Activated CD8-positive, alpha-beta memory T cell treated with anti-CD3 and anti-CD28 coated beads for 36 hours (primary cell): ENCODE results near the gene RNF133. TPM values are rescaled to one million over a fixed set of nuclear protein-coding genes. Genes with fewer than 3 reads are reported as not detected.

Source experiments
- CTCF ChIA-PET: fragments of 350-600 bp; sonication (Branson Sonifier 250); formaldehyde crosslinking; loops from one replicate; lab custom pipeline; 2021; ENCODE audit warnings: antibody characterized with exemption; lab: Charles Lee
- POLR2A ChIA-PET: fragments of 350-600 bp; sonication (Branson Sonifier 250); formaldehyde crosslinking; loops from one replicate; lab custom pipeline; 2021; ENCODE audit warnings: antibody characterized with exemption; lab: Charles Lee
- total RNA-seq, 2 experiments: library from RNA; stranded (reverse); gene quantifications; one replicate each; pipeline ENCODE4 v1.2.3, GENCODE V29; 2021

Gene RNF133, protein sequence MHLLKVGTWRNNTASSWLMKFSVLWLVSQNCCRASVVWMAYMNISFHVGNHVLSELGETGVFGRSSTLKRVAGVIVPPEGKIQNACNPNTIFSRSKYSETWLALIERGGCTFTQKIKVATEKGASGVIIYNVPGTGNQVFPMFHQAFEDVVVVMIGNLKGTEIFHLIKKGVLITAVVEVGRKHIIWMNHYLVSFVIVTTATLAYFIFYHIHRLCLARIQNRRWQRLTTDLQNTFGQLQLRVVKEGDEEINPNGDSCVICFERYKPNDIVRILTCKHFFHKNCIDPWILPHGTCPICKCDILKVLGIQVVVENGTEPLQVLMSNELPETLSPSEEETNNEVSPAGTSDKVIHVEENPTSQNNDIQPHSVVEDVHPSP
- not detected for total RNA-seq

DNA sequence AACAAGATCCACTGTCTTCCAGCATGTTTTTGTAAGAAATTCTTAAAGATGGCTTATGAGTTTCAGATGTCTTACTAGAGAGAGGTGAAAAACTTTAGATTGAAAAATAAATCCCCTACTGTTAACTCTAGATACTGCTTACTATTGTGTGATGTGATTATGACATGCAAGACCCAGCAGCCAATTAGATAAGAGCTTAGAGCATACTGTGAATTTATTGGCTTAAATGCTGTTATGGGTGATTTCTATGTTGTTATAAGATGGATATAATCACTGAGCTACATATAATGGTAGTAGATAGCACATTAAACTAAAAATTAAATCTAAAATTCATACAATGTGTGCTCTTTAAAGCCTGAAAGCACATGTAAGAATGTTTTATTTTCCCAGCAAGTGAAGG, at the start of gene RNF133:
TSS of gene RNF133 (minus strand) at position 101 of the 400 bp plus-strand sequence. CDS start 199 bp downstream, outside the sequence.
- CTCF ChIA-PET, result no interaction called here
- POLR2A ChIA-PET, result no interaction called here

DNA sequence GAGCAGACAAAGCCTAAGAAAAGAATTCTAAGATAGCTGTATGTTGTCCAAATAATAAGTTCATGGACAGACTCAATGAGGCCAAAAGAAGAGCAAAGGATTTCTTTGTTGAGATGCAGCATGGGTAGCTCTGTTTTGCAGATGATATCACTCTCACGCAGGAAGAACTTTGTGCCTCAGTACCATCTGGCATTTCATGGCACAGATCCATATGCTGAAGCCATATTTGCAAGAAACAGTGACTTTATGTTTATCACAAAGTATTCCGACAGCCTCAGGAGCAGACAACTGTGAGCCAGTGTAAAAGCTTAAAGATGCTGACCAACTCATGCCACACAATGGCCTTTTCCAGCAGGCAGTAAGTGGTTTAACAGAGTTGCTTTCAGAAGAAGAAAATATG, 49.3 kb upstream of the RNF133 start:
- CTCF ChIA-PET, result no interaction called here
- POLR2A ChIA-PET, result no interaction called here

DNA sequence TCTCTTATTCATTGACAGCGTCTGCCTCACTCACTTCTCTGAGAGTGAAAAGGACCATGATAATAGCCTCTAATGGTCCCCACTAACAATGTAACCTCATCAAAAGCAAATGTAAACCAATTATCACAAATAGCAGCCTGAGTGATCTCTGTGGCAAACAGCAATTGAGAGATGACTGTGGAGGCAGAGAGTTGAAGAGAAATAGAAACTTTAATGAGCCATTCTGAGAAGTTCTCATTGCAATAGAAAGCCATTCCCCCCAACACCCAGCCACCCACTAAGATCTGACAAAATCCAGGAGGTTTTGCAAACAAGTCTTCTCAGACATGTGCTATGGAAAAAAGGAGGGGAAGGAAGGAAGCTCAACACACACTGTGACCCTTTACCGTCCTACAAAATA, 48.0 kb upstream of the RNF133 start:
- ChIA-PET CTCF (no interaction called here), POLR2A (no interaction called here)

DNA sequence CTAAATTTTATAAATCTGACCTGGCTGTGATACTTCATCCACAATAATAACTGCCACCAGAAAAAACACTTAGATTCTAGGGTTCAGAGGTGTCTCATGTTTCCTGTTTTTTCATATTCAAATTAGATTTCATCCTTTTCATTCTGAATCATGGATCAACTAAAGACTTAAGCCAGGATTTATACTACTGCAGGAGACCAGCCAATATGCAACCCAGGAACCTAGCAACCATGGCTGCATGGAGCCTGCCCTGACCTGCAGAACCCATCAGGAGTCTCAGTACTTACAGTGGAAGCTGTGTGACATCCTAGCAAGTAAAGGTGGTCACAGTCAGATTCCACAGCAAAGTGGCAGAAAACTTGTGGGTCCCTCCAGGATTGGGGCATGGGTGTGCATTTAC, 44.3 kb upstream of the RNF133 start:
- POLR2A ChIA-PET, result no interaction called here

DNA sequence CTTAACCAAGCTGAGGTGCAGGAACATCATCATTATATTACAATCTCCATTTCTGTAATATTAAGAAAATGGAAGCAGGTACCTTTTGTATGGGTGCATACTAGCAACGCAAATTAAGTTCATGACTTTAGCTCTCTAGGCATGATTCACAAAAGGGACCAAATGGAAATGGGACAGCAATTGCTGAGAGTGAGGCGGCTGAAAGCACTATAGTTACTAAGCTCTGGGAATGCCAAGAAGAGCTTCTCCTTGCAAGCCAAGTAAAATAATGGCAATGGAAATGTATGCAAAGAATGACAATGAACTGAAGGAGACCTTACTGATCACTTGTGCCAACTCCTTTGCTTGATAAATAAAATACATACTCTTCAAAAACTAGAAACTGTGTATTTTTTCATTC, 40.0 kb upstream of the RNF133 start:
- ChIA-PET POLR2A (no interaction called here), CTCF (no interaction called here)

More for the DNA sequence above, 44.3 kb upstream of the RNF133 start:
- CTCF ChIA-PET, result no interaction called here

DNA sequence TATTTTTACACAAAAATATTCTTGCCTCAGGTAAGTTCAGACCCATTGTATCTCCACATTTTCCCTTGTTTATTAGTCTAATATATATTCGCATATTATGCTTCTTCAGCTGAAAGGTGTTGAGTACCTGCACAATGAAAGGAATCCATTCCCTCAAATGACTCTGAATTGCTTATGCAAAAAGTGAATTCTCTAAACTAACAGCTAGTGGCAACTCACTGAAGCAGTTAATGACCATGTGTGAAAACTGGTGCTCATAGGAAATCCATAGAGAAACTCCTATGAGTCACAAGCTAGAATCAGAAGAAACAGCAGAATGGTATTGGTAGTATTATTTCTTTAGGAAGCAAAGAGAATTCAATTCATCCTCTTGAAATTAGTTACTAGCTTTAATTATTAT, 37.3 kb upstream of the RNF133 start:
- CTCF ChIA-PET, result no interaction called here
- POLR2A ChIA-PET, result no interaction called here

- CTCF ChIA-PET, result no interaction called here
- POLR2A ChIA-PET, result no interaction called here
These were observed 28.8 kb upstream of the RNF133 start for GRCh38 chr7:122727759-122728158.

DNA sequence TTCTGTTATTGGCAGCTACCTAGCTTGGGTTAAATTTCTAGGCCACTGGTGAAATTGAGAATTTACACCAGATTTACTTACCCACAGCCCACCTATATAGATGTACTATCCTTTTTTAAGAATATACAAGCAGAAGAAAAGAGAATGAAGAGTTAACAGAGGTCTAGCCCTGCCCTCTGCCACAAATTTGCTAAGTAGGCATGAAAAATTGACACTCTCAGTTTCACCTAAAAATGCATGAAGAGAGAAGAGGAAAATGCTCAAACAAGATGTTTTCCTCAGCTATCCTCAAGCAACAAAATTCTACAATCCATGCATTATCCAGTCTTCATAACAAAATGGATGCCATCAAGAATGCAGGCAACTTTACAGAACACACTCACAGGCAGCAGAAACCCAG, 28.4 kb upstream of the RNF133 start:
- POLR2A ChIA-PET, result no interaction called here
- CTCF ChIA-PET, result no interaction called here

DNA sequence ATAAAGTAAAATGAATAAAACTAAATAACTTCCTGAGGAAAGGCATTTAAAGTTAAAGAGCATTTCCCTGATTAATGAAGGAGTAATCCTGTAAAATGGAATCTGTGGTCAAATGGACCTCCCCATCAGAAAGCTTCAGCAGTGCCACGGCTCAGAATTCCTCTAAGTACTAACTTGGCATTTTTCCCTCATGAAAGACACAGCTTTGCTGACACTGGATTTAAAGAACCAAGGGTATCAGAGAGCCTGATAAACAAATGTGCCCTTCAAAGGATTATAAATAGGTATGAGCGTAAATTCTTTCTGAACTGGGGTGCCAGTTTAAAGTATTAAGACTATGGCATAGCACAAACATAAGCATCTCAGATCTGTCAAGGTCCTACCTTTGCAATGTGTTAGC, 28.0 kb upstream of the RNF133 start:
- CTCF ChIA-PET, result no interaction called here
- POLR2A ChIA-PET, result no interaction called here

- ChIA-PET POLR2A (no interaction called here), CTCF (no interaction called here)
These were observed 25.4 kb upstream of the RNF133 start for GRCh38 chr7:122724366-122724765.

DNA sequence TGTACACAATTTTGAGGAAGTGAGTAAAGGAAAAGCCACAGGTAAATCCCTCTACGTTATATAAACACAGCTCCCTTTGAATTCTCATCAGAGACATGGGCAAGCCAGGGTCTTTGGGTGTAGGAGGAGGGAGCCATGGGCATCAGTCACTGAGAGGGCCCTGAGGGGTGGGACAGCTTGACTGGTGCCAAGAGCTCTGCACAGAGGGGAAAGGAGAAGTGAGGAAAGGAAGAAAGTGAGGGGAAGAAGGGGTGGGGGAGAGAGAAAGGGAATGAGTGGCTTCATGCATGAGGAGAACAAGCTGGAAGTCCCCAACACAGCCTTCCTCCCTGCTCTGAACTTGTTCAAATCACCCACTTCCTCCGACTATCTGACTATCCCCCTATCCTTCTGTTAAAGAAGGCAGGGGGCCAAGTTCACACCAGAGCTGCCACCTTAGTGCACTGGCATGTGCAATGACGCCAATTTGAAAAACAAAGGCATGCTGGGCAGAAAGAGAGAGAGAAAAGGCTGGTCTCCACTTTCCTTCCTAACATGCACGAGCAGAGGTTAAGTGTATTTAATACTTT, 20.2 kb upstream of the RNF133 start:
- ChIA-PET CTCF (no interaction called here), POLR2A (no interaction called here)

DNA sequence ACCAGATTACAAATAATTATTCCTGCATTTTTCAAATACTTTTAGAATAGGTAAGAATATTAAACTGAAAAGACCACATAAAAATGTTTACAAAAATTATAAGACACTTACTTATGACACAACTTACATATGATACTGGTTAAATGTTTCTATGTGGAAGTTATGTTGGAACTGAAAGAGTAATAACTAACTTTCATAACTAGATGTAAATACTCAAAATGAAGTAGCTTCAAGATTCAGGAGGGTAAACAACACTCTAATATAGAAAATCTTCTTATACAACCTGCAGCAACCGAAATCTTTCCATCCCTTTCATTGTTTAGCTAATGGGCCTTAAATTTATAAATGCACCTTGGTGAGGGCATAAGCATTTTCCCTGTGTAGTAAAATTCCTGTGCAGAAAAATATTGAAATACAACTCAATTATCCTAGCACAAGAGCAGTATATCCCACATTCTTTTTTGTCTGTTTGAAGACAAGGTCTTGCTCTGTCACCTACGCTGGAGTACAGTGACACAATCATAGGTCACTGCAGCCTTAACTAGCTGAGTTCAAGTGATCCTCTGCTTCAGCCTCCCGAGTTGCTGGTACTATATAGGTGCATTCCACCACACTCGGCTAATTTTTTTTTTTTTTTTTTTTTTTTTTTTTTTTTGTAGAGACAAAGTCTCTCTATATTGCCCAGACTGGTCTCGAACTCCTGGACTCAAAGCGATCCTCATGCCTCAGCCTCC, 18.6 kb upstream of the RNF133 start:
- CTCF ChIA-PET, result no interaction called here
- POLR2A ChIA-PET, result no interaction called here

DNA sequence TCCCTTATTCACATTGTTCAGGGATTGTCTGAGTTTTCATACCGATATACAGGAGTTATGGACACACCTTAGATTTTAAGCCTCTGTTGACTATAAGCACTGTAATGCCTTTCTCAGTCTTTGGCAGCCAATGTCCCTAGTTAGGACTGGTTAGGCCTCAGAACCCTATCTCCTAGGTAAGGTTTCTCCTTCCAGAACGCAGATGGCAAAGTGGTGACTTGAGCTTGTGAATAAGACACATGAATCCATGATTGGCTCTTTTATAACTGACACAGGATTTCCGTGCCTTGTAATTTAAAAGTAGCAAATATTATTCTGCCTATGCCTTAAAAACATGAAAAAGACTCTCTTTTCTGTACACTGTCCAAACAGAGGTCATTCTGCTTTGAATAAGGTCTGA, 16.3 kb upstream of the RNF133 start:
- POLR2A ChIA-PET, result no interaction called here
- CTCF ChIA-PET, result no interaction called here

GRCh38 chr7:122710916-122711315, 12.0 kb upstream of the RNF133 start:
- POLR2A ChIA-PET, result no interaction called here
- CTCF ChIA-PET, result no interaction called here

DNA sequence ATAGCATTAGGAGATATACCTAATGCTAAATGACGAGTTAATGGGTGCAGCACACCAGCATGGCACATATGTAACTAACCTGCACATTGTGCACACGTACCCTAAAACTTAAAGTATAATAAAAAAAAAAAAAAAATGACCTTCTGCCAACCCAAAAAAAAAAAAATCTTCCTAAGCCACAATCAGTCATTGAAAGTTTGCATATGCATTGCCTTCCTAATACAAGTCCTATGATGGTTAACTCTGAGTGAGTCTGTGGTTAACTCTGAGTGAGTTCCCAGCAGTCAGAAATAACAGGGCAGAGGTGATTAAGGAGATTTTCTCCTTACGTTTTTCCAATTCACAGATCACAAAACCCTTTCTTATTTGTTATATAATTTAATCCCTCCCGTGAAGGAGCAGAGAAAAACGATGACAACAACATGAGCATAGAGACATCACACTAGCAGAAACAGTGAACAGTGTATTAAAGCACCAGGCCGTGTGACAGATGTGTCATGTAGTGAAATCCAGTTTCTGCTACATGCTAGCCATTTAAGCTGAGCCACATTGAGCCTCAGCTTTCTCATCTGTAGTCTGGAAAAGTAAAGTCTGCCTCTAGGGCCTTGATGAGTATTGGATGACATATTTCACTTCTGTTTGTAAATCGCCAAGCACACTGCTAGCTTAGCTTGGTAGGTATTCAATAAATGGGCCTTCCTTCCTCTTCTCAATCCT, 11.2 kb upstream of the RNF133 start:
- CTCF ChIA-PET, result no interaction called here

DNA sequence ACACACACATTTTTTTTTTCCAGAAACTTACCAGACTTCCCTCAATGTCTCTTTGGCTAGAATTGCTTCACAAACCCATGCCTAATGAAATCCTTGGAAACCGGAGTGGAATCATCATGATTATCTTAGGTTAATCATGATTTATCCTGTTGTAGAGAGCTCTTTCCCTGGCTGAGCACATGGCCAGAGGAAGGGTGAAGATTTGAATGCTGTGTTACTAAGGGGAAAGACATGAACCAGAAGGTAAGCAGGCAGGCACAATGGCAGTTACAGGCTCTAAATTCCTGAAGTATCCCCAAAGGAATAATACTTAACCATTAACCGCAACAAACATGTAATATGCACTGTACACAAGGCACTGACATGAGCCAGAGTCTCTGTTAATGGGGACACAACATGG, 7.9 kb upstream of the RNF133 start:
- ChIA-PET CTCF (no interaction called here), POLR2A (no interaction called here)

More for the DNA sequence above, 11.2 kb upstream of the RNF133 start:
- POLR2A ChIA-PET, result no interaction called here

GRCh38 chr7:122702872-122703510, 4.1 kb upstream of the RNF133 start, which contains the start of gene RNF148:
Gene RNF148 (minus strand): TSS chr7:122702922. CDS start chr7:122702750, 172 bp downstream.
- ChIA-PET CTCF (no interaction called here), POLR2A (no interaction called here)

- POLR2A ChIA-PET, result interaction anchor here (0.6 kb wide), 1 partner anchor 108 kb away, joined by 8 read pairs; no protein-coding TSS in a partner anchor
- CTCF ChIA-PET, result no interaction called here
These were observed 3.1 kb downstream of the RNF133 start for GRCh38 chr7:122695816-122696215.

DNA sequence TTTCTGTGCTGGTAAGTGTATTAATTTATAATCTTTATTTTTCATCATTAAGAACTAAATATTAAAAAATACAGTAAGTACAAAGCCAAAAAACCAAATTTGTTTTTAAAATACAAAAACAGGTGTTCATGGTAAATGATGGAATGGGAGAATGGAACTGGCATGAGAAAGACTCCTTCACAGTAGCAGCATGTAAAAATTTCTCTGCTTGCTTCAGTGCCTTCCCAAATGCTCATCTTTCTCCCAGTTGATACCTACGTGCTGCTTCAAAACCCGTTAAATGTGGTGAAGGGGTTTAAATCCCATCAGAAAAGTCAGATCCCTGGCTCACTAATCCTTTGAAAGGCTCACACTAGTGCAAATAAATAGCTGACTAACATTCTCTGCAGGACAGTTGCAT, 4.2 kb downstream of the RNF133 start:
- POLR2A ChIA-PET, result no interaction called here
- CTCF ChIA-PET, result no interaction called here
